VCaP (cell line): ENCODE data around the gene CTNNA3.

ENCODE experiments used
- H3K27ac ChIP-seq: fragments of 450-650 bp; 2 replicates; pipeline ENCODE4 v1.5.1; 2017
- TF ChIP-seq, protein P1 (sequence below): fragments of 450-650 bp; conservative IDR thresholded peaks from 2 replicates; pipeline ENCODE4 v1.5.1; 2017; ENCODE audit warnings: mild to moderate bottlenecking, moderate library complexity

The CTNNA3 gene

DNA sequence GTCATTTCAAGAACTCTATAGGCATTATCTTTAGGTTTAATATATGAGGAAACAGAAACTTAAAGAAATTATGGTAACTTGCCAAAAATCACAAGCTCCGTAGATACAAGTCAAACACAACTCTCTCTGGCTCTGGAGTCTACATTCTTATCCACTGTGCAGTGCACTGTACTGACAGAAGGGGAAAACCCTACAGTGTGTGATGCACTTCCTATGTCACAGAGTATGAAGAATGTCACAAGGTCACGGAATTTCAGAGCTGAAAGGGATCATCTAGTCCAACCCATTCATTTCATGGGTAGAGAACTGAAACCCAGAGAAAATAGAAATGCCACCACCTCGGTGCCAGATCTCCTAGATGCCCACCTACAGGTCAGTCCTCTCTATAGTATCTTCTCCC lies 684.0 kb downstream of the CTNNA3 start:
- TF ChIP-seq, protein P1, sequence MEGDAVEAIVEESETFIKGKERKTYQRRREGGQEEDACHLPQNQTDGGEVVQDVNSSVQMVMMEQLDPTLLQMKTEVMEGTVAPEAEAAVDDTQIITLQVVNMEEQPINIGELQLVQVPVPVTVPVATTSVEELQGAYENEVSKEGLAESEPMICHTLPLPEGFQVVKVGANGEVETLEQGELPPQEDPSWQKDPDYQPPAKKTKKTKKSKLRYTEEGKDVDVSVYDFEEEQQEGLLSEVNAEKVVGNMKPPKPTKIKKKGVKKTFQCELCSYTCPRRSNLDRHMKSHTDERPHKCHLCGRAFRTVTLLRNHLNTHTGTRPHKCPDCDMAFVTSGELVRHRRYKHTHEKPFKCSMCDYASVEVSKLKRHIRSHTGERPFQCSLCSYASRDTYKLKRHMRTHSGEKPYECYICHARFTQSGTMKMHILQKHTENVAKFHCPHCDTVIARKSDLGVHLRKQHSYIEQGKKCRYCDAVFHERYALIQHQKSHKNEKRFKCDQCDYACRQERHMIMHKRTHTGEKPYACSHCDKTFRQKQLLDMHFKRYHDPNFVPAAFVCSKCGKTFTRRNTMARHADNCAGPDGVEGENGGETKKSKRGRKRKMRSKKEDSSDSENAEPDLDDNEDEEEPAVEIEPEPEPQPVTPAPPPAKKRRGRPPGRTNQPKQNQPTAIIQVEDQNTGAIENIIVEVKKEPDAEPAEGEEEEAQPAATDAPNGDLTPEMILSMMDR = no peak
- H3K27ac ChIP-seq = no peak overlapping the region

GRCh38 chr10:67011480-67011879 lies 684.5 kb downstream of the CTNNA3 start:
- H3K27ac ChIP-seq = no peak overlapping the region
- TF ChIP-seq, protein P1 = no peak

GRCh38 chr10:67005981-67006380 lies 690.0 kb downstream of the CTNNA3 start:
- H3K27ac ChIP-seq = no peak overlapping the region
- TF ChIP-seq, protein P1 = no peak

- TF ChIP-seq, protein P1 = no peak
- H3K27ac ChIP-seq = no peak overlapping the region
Observed at GRCh38 chr10:67004690-67005089, 691.3 kb downstream of the CTNNA3 start.

GRCh38 chr10:66999762-67000545 lies 696.0 kb downstream of the CTNNA3 start:
- TF ChIP-seq, protein P1 = no peak
- no peak overlapping the region for H3K27ac ChIP-seq

GRCh38 chr10:66996996-66997395 lies 699.0 kb downstream of the CTNNA3 start:
- H3K27ac ChIP-seq = peak overlapping the region; percentile 77
- TF ChIP-seq, protein P1 = no peak

GRCh38 chr10:66990143-66990830 lies 705.7 kb downstream of the CTNNA3 start:
- peak overlapping the region; percentile 46 for H3K27ac ChIP-seq
- TF ChIP-seq, protein P1 = no peak
